A549 (cell line): ENCODE results near the gene LRG1. TPM values are rescaled to one million over a fixed set of nuclear protein-coding genes. Genes with fewer than 3 reads are reported as not detected.

Experiments used
- ATAC-seq, 2 experiments: fragments of 200-7000 bp in 1 of 2; fragments of >200 bp in 1 of 2; cut with Nextera tagmentation in 1 of 2; cut with Tn5 transposase in 1 of 2; 3 replicates each; pipeline versions ENCODE4 v1.8.0 to v1.9.1; 2018 to 2020; ENCODE audit warnings: mild to moderate bottlenecking in 1 of 2, moderate library complexity in 1 of 2
- CTCF ChIA-PET: fragments of 300-600 bp; sonication (Branson Sonifier 250); formaldehyde crosslinking; extraction: SDS; loops from one replicate; lab custom pipeline; 2021; ENCODE audit warnings: antibody characterized with exemption, inconsistent platforms; lab: Yijun Ruan, JAX
- POLR2A ChIA-PET: fragments of 350-600 bp; formaldehyde crosslinking; extraction: SDS; loops from one replicate; lab custom pipeline; 2021; ENCODE audit warnings: antibody characterized with exemption, inconsistent platforms; lab: Yijun Ruan, JAX
- DNase-seq, 2 experiments: peaks; one replicate each; pipeline versions ENCODE4 v3.0.0 to v3.0.0-alpha.2; 2011 to 2016; ENCODE audit warnings: low read depth in 1 of 2, low spot score in 1 of 2
- FAIRE-seq: peaks from 2 replicates; lab custom pipeline; 2011; peaks lifted over from hg19 to GRCh38; lab: Jason Lieb, UNC
- H3K27ac ChIP-seq, 2 experiments: fragments of >200 bp; sonication (Bioruptor Twin); formaldehyde crosslinking; 3 replicates each; pipeline ENCODE4 v1.5.1; 2016 to 2017
- H3K4me1 ChIP-seq: fragments of >200 bp; sonication (Bioruptor Twin); formaldehyde crosslinking; 3 replicates; pipeline ENCODE4 v1.6.1; 2016
- H3K4me2 ChIP-seq: fragments of >200 bp; sonication (Bioruptor Twin); formaldehyde crosslinking; 3 replicates; pipeline ENCODE4 v1.6.1; 2016
- H3K4me3 ChIP-seq: fragments of >200 bp; sonication (Bioruptor Twin); formaldehyde crosslinking; 3 replicates; pipeline ENCODE4 v1.5.1; 2016
- H3K9me3 ChIP-seq: fragments of >200 bp; sonication (Bioruptor Twin); formaldehyde crosslinking; 3 replicates; pipeline ENCODE4 v1.6.1; 2016
- BCL3 ChIP-seq: fragments of >200 bp; sonication (Bioruptor Twin); formaldehyde crosslinking; IDR thresholded peaks from 3 replicates; pipeline ENCODE4 v1.6.1; 2016
- CBX2 ChIP-seq: fragments of 200-600 bp; sonication (generic); IDR thresholded peaks from 2 replicates; pipeline ENCODE4 v1.6.1; 2016; ENCODE audit warnings: low read depth, mild to moderate bottlenecking, borderline replicate concordance
- CBX8 ChIP-seq: fragments of 200-600 bp; sonication (generic); IDR thresholded peaks from 2 replicates; pipeline ENCODE4 v1.6.1; 2016
- CEBPB ChIP-seq, 2 experiments: fragments of >200 bp in 1 of 2; sonication (Bioruptor Twin) in 1 of 2; formaldehyde crosslinking in 1 of 2; IDR thresholded peaks; 2 replicates each; pipeline ENCODE4 v1.6.1; 2012 to 2016
- CHD2 ChIP-seq: fragments of 150-350 bp; IDR thresholded peaks from 2 replicates; pipeline ENCODE4 v1.6.1; 2014; ENCODE audit warnings: low read length; ENCODE audit not compliant: partially characterized antibody
- E2F6 ChIP-seq: IDR thresholded peaks from 2 replicates; pipeline ENCODE4 v1.6.1; 2012; ENCODE audit warnings: low read depth, borderline replicate concordance
- EHF ChIP-seq: fragments of 250-450 bp; sonication (Bioruptor Pico); IDR thresholded peaks from 2 replicates; pipeline ENCODE4 v1.5.0; 2020; ENCODE audit warnings: mild to moderate bottlenecking
- EHMT2 ChIP-seq: fragments of 200-600 bp; sonication (generic); IDR thresholded peaks from 2 replicates; pipeline ENCODE4 v1.6.1; 2016; ENCODE audit warnings: antibody characterized with exemption, low read depth, mild to moderate bottlenecking, moderate library complexity
- EP300 ChIP-seq, 2 experiments: fragments of >200 bp; sonication (Bioruptor Twin); formaldehyde crosslinking; IDR thresholded peaks; 2 replicates in 1 of 2; 3 replicates in 1 of 2; pipeline ENCODE4 v1.6.1; 2016 to 2017
- ESRRA ChIP-seq: fragments of 150-350 bp; IDR thresholded peaks from 2 replicates; pipeline ENCODE4 v1.6.1; 2014; ENCODE audit warnings: mild to moderate bottlenecking, low read length, borderline replicate concordance
- FOSL2 ChIP-seq, 2 experiments: fragments of 450-650 bp in 1 of 2; fragments of >200 bp in 1 of 2; sonication (Bioruptor Twin) in 1 of 2; formaldehyde crosslinking; IDR thresholded peaks; 2 replicates each; pipeline versions ENCODE4 v1.5.0 to v1.6.1; 2016 to 2020; ENCODE audit warnings: mild to moderate bottlenecking in 1 of 2, moderate library complexity in 1 of 2
- JUNB ChIP-seq: fragments of >200 bp; sonication (Bioruptor Twin); formaldehyde crosslinking; IDR thresholded peaks from 2 replicates; pipeline ENCODE4 v1.6.1; 2016
- MAFK ChIP-seq: fragments of 450-650 bp; IDR thresholded peaks from 2 replicates; pipeline ENCODE4 v1.6.1; 2014; ENCODE audit not compliant: partially characterized antibody
- MAZ ChIP-seq: fragments of 150-350 bp; IDR thresholded peaks from 2 replicates; pipeline ENCODE4 v1.6.1; 2014; ENCODE audit warnings: antibody characterized with exemption, low read depth, low read length, borderline replicate concordance
- NFE2L2 ChIP-seq: fragments of 150-350 bp; conservative IDR thresholded peaks from 2 replicates; pipeline ENCODE4 v1.6.1; 2014; ENCODE audit warnings: low read length
- PHF8 ChIP-seq: fragments of 200-600 bp; sonication (generic); IDR thresholded peaks from 2 replicates; pipeline ENCODE4 v1.6.1; 2016; ENCODE audit warnings: low read depth, mild to moderate bottlenecking, antibody characterized with exemption, moderate library complexity, borderline replicate concordance
- POLR2A ChIP-seq: IDR thresholded peaks from 2 replicates; pipeline ENCODE4 v1.6.1; 2012; ENCODE audit warnings: mild to moderate bottlenecking, low read length
- RAD21 ChIP-seq, 2 experiments: fragments of >200 bp in 1 of 2; sonication (Bioruptor Twin) in 1 of 2; formaldehyde crosslinking in 1 of 2; IDR thresholded peaks in 1 of 2; conservative IDR thresholded peaks in 1 of 2; 2 replicates in 1 of 2; 3 replicates in 1 of 2; pipeline ENCODE4 v1.6.1; 2012 to 2018; ENCODE audit warnings: inconsistent platforms in 1 of 2
- RCOR1 ChIP-seq: fragments of 150-350 bp; IDR thresholded peaks from 2 replicates; pipeline ENCODE4 v1.6.1; 2014; ENCODE audit warnings: antibody characterized with exemption, low read length, low read depth
- RFX5 ChIP-seq: fragments of 450-650 bp; IDR thresholded peaks from 2 replicates; pipeline ENCODE4 v1.7.1; 2014; ENCODE audit warnings: antibody characterized with exemption, mild to moderate bottlenecking, moderate library complexity
- RNF2 ChIP-seq: fragments of 200-600 bp; sonication (generic); IDR thresholded peaks from 2 replicates; pipeline ENCODE4 v1.6.1; 2016; ENCODE audit warnings: low read depth, mild to moderate bottlenecking, antibody characterized with exemption, moderate library complexity, borderline replicate concordance
- SMC3 ChIP-seq: fragments of >200 bp; sonication (Bioruptor Twin); formaldehyde crosslinking; IDR thresholded peaks from 3 replicates; pipeline ENCODE4 v1.6.1; 2018; ENCODE audit warnings: inconsistent platforms
- TFCP2L1 ChIP-seq: fragments of 250-450 bp; sonication (Bioruptor Pico); IDR thresholded peaks from 2 replicates; pipeline ENCODE4 v1.5.0; 2021; ENCODE audit warnings: mild to moderate bottlenecking
- TP53 ChIP-seq: fragments of 250-450 bp; sonication (Bioruptor Pico); IDR thresholded peaks from 2 replicates; pipeline ENCODE4 v1.5.0; 2021; ENCODE audit warnings: mild to moderate bottlenecking, moderate library complexity
- ZC3H11A ChIP-seq: fragments of 450-650 bp; IDR thresholded peaks from 2 replicates; pipeline ENCODE4 v1.6.1; 2014; ENCODE audit warnings: antibody characterized with exemption, mild to moderate bottlenecking
- ZFP36 ChIP-seq: fragments of 450-650 bp; IDR thresholded peaks from 2 replicates; pipeline ENCODE4 v1.6.1; 2014; ENCODE audit warnings: borderline replicate concordance; ENCODE audit not compliant: partially characterized antibody
- ZSCAN20 ChIP-seq: fragments of 250-450 bp; sonication (Bioruptor Pico); IDR thresholded peaks from 2 replicates; pipeline ENCODE4 v1.8.0; 2022; ENCODE audit warnings: mild to moderate bottlenecking, moderate library complexity
- WGBS: methylation state at CpG from one replicate; pipeline ENCODE4 v1.1.6; 2017; ENCODE audit errors: missing lambda C conversion rate; 5-methylcytosine and 5-hydroxymethylcytosine counted together
- polyA plus RNA-seq, 4 experiments: library from polyadenylated mRNA; depleted of rRNA in 3 of 4; stranded (reverse); fragments of >200 nt; fragmentation: RNase III in 1 of 4; extraction: RNeasy Plus Mini Kit Qiagen cat#74134 plus additional on column Dnase treatment in 1 of 4; gene quantifications; 2 replicates in 3 of 4; 3 replicates in 1 of 4; pipeline ENCODE4 v1.2.3, GENCODE V29; 2011 to 2017
- TF ChIP-seq, protein P1 (sequence below): IDR thresholded peaks from 2 replicates; pipeline ENCODE4 v1.6.1; 2012

Gene LRG1
- polyA plus RNA-seq, 2 of the 4 experiments (the other 2 are of a cell fraction): 0.18 TPM; not detected in 1

DNA sequence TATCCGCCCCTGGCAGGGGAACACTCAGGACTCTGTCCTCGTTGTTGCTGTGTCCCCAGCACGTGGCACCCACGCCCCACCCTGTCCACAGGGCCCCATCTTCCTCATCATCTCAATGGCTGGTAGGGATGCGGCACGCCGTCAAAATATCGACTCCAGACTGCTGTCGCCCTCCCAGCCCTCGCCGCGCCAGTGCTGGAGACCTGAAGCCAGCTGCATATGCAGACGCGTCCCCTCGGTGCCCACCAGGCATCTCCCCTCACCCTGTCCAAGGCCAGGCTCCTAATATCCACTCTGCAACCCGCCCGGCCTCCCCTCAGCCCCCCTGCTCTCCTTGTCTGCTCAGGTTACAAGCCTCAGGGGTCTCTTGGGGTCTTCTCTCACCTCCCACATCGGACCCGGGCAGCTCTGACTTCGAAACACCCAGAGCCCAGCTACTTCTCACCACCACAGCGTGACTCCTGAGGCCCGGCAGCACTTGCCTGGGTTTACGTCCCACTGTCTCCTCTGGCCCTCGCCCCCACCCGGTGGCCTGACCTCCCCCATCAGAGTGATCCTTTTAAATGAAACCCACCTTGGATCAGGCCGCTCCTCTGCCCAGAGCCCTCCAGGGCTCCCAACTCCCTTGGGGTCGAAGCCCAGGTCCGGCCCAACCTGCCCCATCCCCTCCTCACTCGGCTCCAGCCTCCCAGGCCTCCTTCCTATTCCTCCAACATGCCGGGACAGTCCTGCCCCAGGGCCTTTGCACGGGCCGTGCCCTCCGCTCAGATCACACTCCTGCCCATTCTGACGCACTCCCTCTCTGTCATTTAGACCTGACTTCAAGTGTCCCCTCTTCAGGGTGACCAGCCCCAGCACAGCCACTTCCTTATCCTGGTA lies 34.0 kb downstream of the LRG1 start (continued):
- TF ChIP-seq E2F6: no peak
- TF ChIP-seq RAD21 (conservative IDR thresholded peaks at IDR 0.05 in 1 of 2, IDR thresholded peaks at IDR 0.05 in 1 of 2): no peak
- no peak for TF ChIP-seq MAZ

GRCh38 chr19:4504891-4505569 lies 34.8 kb downstream of the LRG1 start:
- no peak overlapping the region for H3K4me3 ChIP-seq
- no peak overlapping the region for H3K4me2 ChIP-seq
- CTCF ChIA-PET: interaction anchor here (1.3 to 3.1 kb wide), 2 partner anchors 18 to 20 kb away, joined by 4 to 14 read pairs; no protein-coding TSS in a partner anchor
- no peaks in the 10 kb centered on the region for H3K9me3 ChIP-seq
- TF ChIP-seq CBX2: no peak
- no peak for TF ChIP-seq EP300 (IDR thresholded peaks at IDR 0.05)
- TF ChIP-seq EHF: no peak
- no peak for TF ChIP-seq ZFP36
- TF ChIP-seq CHD2: no peak
- no peak for TF ChIP-seq ZSCAN20
- no peak for TF ChIP-seq ESRRA
- no peak for TF ChIP-seq TFCP2L1 (CRISPR knock-in tag)
- no peak for TF ChIP-seq JUNB
- TF ChIP-seq CEBPB (IDR thresholded peaks at IDR 0.05): no peak
- TF ChIP-seq PHF8: no peak
- TF ChIP-seq E2F6: no peak
- no peak for TF ChIP-seq ZC3H11A
- no peak for TF ChIP-seq CBX8
- TF ChIP-seq FOSL2 (IDR thresholded peaks at IDR 0.05): no peak
- TF ChIP-seq FOSL2 (CRISPR knock-in tag; IDR thresholded peaks at IDR 0.05): no peak
- TF ChIP-seq EHMT2: no peak
- no peak for TF ChIP-seq MAFK
- no peak for TF ChIP-seq NFE2L2
- TF ChIP-seq RNF2: no peak
- no peak for TF ChIP-seq SMC3
- POLR2A ChIA-PET: no interaction called here
- WGBS: 83% methylated on average over 11 of the region's 15 CpGs
- no peaks in the 10 kb centered on the region for H3K4me1 ChIP-seq
- ATAC-seq (no peak), FAIRE-seq (no peak), DNase-seq (no peak)
- no peak overlapping the region for H3K27ac ChIP-seq

DNA sequence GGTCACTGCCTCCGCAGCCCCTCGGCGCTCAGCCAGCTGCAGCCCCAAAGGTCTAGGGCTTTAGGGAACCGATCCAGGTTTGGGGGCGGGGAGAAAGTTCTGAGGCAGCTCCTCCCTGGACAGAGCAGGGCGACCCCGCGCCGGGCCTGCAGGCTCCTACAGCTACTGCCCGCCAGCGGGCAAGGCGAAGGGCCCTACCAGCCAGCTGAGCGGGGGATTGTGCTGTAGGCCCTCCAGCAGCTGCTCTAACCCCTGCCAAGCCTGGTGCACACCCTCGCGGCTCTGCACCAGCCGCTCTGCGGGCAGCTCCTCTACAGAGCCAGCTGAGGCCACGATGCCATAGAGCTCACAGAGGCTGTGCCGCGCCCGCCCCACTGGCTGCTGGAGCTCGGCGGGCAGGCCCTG lies 35.5 kb downstream of the LRG1 start:
- CTCF ChIA-PET: interaction anchor here (1.3 to 3.1 kb wide), 2 partner anchors 19 to 21 kb away, joined by 4 to 14 read pairs; no protein-coding TSS in a partner anchor
- no peak for DNase-seq
- no peaks in the 10 kb centered on the region for H3K4me1 ChIP-seq
- no peak overlapping the region for H3K4me3 ChIP-seq
- FAIRE-seq: no peak
- ATAC-seq: no peak; a peak in 2 of 6 replicates
- no peak overlapping the region for H3K27ac ChIP-seq
- no peaks in the 10 kb centered on the region for H3K9me3 ChIP-seq
- no peak for TF ChIP-seq POLR2A
- no peak for TF ChIP-seq RFX5
- no peak for TF ChIP-seq RCOR1
- TF ChIP-seq, protein P1, sequence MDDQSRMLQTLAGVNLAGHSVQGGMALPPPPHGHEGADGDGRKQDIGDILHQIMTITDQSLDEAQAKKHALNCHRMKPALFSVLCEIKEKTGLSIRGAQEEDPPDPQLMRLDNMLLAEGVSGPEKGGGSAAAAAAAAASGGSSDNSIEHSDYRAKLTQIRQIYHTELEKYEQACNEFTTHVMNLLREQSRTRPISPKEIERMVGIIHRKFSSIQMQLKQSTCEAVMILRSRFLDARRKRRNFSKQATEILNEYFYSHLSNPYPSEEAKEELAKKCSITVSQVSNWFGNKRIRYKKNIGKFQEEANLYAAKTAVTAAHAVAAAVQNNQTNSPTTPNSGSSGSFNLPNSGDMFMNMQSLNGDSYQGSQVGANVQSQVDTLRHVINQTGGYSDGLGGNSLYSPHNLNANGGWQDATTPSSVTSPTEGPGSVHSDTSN: no peak
- TF ChIP-seq ZSCAN20: no peak
- TF ChIP-seq RAD21 (conservative IDR thresholded peaks at IDR 0.05 in 1 of 2, IDR thresholded peaks at IDR 0.05 in 1 of 2): no peak
- no peak for TF ChIP-seq TP53 (CRISPR knock-in tag)
- no peak for TF ChIP-seq BCL3
- POLR2A ChIA-PET: no interaction called here
- no peak overlapping the region for H3K4me2 ChIP-seq
- WGBS: 90% methylated on average over 8 of the region's 23 CpGs
